ENCODE measurements around the gene DNMT3B. TPM values are rescaled to one million over a fixed set of nuclear protein-coding genes. Genes with fewer than 3 reads are reported as not detected.
"Not testable (repeated sequence)": the region's sequence is repeated elsewhere in the genome, so short reads cannot be mapped to it uniquely, and the experiment has no call there.

DNMT3B gene
- 2.0 TPM for total RNA-seq

DNA sequence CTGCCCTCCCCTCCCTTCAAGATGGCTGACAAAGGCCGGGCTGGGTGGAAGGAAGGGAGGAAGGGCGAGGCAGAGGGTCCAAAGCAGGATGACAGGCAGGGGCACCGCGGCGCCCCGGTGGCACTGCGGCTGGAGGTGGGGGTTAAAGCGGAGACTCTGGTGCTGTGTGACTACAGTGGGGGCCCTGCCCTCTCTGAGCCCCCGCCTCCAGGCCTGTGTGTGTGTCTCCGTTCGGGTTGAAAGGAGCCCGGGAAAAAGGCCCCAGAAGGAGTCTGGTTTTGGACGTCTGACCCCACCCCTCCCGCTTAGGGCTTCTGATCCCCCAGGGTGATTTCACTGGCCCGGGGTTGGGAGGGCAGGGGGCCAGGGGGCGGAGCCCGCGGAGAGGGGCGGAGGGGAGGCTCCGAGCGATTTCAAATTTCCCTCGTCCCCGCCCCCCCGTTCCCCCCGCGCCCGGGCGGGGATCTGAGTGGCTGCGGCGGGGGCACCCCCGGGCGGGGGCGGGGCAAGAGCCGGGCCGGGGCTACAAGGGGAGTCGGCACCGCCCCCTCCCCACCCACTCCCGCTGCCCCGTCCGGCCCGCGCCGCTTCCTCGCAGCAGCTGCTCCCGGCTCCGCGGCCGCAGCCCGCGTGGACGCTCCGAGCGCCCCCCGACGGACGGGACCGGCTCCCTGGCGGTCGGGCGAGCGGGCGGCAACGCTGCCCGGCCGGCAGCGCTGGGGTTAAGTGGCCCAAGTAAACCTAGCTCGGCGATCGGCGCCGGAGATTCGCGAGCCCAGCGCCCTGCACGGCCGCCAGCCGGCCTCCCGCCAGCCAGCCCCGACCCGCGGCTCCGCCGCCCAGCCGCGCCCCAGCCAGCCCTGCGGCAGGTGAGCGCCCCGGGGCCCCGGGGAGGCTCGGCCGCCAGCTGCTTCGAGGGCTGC is at the start of gene DNMT3B:
TSS of gene DNMT3B (plus strand) at position 555 of the 923 bp plus-strand sequence. CDS start 17,939 bp downstream, outside the sequence.
- DNase-seq (ENCODE audit: low spot score), result peak; percentile 61

DNA sequence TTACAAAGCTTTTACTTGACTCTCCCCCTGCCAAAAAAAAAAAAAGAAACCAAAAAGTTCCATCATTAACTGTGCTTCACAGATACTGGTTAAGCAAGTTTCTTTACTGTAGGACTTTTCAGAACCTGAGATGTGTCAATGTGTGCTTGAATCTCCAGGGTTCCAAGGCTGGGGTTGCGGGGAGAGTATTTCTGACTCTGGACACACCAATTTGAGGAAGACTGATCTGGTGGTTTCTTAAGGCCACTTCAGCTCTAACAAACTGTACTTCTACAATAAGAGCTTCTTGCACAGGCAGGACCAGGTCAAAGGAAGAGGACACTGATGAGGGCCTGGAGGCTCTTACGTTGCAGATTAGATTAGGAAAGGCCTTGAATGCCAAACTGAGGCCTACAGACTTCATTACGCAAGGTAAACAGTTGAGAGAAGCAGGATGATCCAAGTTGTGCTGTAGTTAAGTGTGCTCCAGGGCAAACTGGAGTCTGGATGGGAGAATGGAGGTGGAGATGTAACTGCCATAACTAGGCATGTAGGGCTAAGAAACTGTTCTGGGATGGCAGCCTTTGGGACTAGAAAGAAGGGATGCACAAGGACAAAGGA is 43.3 kb upstream of the DNMT3B start:
- DNase-seq (ENCODE audit: low spot score), result no peak

DNA sequence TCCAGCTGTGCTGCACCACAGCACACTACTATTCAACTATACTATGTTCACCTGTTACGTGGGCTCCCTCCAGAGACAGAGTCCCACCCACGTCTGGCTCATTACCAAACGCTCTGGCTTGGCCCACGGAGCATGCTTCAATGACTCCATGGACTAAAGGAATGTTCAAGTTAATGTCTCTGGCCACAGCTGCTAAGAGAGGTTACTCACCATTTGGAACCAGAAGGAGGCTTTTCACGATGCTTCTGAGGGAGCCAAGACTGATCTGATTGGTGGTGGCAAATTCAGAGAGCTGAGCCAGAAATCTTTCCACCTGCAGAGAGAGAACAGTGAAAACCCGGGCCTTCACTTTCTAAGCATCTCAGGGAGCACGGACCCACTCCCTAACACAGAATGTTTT is 34.5 kb upstream of the DNMT3B start:
- DNase-seq (ENCODE audit: low spot score), result no peak

DNA sequence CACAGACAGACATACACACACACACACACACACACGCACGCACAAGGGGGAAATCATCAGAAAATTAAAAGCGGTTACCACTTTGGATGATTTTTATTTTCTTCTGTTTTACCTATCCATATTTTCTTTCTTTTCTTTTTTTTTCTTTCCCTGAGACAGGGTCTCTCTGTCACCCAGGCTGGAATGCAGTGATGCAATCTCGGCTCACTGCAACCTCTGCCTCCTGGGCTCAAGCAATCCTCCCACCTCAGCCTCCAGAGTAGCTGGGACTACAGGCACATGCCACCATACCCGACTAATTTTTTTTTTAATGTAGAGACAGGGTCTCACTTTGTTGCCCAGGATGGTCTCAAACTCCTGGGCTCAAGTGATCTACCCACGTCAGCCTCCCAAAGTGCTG is 33.8 kb upstream of the DNMT3B start:
- not testable (repeated sequence) for DNase-seq (ENCODE audit: low spot score)

DNA sequence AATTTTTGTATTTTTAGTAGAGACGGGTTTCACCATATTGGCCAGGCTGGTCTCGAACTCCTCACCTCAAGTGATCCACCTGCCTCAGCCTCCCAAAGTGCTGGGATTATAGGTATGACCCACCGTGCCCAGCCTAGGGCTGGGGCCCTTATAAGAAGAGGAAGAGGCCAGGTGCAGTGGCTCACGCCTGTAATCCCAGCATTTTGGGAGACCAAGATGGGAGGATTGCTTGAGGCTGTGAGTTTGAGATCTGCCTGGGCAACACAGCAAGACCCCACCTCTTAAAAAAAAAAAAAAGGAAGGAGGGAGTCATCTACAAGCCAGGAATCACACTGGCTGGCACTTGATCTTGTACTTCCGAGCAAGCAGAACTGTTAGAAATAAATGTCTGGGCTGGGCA is 32.9 kb upstream of the DNMT3B start:
- not testable (repeated sequence) for DNase-seq (ENCODE audit: low spot score)

DNA sequence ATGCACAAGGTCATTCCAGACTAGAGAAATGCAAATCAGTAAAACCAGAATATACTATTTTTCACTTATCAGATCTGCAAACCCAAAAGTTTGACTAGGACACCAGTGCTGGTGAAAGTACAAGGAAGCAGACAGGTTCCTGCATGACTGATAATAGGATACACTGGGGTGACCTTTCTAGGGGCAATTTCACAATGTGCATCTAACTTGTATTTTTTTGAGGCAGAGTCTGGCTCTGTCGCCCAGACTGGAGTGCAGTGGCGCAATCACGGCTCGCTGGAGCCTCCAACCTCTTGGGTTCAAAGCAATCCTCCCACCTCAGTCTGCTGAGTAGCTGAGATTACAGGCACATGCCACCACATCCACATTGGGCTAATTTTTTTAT is 30.3 kb upstream of the DNMT3B start:
- no peak for DNase-seq (ENCODE audit: low spot score)

DNA sequence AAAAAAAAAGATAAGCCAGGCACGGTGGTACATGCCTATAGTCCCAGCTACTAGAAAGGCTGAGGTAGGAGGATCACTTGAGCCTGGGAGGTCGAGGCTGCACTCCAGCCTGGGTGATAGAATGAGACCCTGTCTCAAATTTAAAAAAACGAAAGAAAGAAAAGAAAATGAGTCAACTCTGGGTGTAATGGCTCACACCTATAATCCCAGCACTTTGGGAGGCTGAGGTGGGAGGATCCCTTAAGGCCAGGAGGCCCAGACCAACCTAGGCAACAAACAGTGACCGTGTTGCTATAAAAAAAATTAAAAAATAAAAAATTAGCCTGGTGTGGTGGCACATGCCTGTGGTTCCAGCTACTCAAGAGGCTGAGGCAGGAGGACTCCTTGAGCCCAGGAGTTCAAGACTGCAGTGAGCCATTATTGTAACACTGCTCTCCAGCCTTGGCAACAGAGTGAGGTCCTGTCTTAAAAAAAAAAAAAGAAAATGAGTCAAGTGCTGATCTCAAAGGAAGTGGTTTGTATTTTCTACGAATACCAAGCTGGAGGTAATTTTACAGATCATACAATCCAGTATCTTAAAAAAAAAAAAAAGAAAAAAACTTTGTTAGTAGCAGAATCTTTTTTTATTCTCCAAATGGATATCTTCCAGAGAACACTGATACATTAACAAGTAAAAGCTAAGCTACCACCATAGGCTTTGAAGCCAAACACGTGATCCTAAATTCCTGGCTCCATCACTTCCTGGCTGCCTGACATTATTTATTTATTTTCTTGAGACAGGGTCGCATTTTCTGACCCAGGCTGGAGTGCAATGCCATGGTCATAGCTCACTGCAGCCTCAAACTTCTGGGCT is 24.6 kb upstream of the DNMT3B start:
- no peak for DNase-seq (ENCODE audit: low spot score)

DNA sequence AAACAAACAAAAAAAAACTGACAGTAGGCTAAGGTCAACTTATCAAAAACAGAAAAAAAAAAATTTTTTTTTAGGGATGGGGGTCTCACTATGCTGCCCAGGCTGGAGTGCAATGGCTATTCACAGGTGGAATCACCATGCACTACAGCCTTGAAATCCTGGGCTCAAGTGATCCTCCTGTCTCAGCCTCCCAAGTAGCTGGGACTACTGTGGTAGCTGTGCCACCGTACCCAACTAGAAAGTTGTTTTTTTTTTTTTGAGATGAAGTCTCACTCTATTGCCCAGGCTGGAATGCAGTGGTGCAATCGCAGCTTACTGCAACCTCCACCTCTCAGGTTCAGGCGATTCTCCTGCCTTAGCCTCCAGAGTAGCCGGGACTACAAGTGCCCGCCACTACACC is 21.0 kb upstream of the DNMT3B start:
- DNase-seq (ENCODE audit: low spot score), result no peak

DNA sequence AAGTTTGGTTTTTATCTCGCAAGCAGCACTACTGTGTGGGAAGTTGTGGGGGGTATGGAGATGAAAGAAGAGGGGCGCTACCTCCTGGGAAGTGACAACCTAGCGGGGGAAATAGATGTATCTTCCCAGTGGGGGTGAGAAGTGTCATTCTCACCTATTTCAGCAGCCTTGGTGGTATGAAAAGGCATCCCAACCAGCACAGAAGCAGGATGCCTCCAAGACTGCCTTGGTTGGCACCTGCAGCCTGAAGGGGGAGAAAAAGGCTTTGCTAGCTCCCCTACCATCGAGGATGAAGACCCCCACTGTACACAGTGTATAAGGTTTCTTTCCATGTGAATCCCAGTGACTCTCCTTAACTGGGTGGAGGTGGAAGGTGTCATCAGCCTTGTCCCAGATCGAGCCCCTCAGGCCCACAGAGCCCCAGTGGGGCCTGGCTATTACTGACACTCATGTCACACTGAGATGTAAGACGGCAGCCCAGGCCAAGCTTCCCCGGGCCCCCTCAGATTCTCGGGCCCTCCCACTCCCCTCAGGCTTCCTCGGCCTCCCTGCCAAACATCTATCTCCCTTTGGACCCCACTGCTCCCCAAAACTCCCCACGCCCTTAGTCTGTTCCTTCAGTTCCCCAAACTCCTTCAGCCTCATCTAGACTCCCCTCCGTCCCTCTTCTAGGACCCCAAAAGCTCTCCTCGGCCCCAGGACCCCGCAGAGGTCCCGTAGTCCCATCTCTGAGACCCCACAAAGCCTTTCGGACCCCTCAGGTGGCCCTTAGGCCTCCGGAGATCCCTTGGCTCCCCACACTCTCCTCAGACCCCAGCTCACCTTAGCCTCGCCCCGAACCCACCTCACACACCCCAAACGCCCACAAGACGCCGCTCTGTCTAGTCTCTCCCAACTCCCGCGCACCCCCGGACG is 19.6 kb upstream of the DNMT3B start:
- no peak for DNase-seq (ENCODE audit: low spot score)

DNA sequence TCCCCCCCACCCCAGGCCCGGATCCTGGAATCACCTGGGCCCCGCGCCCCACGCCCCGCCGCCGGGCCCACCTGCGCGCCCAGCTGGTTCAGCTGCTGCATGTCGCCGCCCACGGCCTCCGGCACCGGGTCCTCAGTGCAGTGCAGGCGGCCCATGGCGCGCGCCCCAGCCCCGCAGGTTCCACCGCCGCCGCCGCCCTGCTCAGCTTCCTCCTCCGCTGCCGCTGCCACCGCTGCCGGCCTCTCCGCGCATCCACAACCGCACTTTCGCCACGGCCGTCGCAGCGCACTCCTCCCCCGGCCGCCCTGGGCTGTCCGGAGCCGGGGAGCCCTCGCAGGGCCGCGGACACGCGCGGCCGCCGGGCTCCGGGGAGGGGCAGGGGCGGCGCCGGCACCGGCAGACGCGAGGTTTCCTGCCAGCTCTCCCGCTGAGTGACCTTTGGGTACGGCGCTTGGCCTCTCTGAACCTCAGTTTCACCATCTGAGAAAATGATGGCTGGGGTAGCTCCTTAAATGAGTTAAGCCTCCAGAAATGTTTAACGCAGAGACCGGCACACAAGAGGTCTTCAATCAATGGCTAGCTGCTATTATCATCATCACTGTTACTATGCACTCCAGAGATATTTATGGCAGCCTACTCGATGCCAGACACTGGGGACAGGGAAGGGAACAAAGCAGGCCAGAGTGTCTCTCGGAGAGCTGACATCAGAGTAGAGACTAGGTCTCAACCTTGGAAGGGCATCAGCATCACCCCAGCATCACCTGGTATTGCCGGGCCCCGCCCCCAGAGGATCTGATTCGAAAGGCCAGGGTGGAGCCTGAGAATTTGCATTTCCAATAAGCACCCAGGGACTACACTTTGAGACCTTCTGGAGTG is 18.7 kb upstream of the DNMT3B start, which contains the start of gene COMMD7:
TSS of gene COMMD7 (minus strand) at position 231 of the 876 bp plus-strand sequence. CDS start at position 155, 76 bp downstream.
- DNase-seq (ENCODE audit: low spot score), result peak; percentile 49

DNA sequence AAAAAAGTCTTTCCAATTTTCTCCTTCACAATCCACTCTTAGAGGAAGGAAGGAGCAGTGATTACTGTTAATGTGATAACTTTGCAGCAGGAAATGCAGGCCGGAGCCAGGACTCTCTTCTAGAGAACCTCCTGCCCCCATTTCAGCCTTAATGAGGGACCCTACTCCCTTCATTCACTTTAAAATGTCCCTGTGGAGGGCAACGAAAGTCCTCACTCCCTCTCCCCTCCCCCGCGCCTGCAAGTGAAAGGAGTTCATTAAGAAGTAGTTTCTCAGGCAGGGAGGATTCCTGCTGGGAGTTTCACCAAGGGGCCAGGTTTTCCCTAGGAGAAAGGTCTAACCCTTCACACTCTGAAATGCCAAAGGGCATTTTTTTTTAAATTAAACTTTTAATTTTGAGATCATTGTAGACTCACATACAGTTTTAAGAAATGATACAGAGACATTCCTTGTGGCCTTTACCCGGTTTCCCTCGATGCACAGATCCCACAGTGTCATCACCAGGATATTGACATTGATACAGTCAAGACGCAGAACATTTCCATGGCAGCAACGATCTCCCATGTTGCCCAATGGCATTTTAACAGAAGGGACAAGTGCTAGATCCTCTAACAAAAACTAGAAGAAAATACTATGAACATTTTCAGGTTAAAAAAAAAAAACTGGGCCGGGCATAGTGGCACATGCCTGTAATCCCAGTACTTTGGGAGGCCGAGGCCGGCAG is 12.1 kb upstream of the DNMT3B start:
- no peak for DNase-seq (ENCODE audit: low spot score)

DNA sequence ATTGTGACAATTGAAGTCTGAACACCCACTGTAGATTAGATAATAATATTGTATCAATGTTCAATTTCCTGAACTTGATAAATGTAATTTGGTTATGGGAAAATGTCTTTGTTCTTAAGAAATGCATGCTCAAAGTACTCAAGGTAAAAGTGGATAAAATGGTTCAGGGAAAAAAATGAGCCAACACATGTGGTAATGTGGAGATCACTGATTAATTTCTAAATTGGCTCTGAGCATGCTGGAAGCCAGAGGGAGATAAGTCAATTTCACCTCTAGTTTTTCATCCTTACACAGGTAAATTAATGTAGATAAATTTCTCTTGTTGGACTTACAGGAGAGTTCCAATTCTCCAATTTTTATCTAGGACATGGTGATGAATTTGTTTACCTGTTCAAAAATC is 10.9 kb upstream of the DNMT3B start:
- DNase-seq (ENCODE audit: low spot score), result no peak

DNA sequence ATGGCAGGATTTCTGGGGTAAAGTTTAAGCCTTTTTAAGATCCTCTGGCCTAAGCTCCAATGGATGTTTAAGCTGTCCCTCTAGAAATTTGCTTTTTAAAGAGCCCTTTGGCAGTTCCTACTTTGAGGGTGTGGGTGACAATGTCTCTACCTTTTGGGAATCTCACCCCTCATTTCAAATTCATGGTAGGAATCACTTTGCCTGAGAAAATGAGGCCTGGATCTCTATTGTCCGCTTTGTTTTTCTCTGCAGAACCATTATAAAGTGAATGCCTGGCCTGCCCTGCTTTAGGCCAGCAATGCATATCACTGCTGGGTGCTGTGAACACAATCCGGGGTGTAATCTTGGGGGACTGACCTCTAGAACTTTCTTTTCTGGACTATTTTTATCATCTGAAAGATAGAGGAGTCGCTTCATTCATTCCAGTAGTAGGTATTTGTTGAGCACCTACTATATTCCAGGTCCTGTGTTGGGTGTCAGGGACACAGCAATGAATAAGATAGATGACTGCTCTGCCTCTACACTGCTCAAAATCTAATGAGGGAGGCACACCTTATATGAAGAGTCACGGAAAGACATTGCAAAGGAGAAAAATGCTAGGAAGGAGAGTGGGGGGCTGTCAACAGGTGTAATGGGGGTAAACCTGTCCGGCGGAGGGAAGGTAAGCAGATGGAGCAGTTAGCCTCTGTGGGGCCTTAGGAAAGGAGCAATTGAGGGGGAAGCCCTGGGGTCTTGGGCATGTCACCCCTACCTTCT is 10.3 kb upstream of the DNMT3B start:
- no peak for DNase-seq (ENCODE audit: low spot score)

DNA sequence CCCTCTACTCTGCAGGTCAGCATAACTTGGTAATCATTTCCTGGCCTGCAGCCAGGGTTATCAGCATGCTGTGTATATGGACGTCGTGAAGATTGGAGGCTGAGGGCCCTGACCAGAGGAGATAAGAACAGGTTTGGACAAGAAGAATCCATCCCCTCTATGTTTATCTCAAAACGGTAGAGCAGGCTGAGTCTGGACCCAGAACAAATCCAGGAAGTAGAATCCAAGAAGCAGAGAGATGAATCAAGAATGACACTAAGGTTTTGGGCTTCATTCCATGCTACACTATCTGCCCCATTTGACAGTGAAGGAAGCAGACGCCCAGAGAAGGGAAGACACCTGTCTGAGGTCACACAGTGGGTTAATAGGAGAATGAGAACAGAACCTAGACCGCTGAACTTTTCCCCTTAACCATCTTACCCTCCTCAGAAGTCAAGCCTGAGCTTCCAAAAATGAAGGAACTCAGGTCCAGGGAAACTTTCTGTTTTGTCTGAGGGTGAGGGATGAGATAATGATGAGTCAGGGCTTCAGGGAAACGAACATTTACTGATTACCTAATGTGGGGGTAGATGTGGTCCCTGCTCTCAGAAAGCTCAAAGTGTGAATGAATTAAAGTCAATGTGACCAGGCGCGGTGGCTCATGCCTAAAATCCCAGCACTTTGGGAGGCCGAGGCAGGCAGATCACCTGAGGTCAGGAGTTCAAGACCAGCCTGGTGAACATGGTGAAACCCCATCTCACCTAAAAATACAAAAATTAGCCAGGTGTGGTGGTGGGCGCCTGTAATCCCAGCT is 9.5 kb upstream of the DNMT3B start:
- DNase-seq (ENCODE audit: low spot score), result no peak

DNA sequence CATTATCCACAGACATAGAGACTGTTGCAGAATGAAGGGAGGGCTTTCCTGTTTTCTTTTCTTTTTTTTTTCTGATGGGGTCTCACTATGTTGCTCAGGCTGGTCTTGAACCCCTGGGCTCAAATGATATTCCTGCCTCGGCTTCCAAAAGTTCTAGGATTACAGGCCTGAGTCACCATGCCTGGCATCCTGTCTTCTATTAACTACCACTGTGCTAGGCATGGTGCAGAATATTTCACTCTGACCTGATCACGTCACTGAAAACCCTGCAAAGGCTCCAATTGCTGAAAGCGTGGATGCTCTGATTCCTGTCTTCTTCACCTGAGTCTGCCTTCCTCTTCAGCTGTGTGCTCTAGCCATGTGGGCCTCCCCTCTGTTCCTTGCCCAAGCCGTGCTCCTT is 8.5 kb upstream of the DNMT3B start:
- DNase-seq (ENCODE audit: low spot score), result no peak

DNA sequence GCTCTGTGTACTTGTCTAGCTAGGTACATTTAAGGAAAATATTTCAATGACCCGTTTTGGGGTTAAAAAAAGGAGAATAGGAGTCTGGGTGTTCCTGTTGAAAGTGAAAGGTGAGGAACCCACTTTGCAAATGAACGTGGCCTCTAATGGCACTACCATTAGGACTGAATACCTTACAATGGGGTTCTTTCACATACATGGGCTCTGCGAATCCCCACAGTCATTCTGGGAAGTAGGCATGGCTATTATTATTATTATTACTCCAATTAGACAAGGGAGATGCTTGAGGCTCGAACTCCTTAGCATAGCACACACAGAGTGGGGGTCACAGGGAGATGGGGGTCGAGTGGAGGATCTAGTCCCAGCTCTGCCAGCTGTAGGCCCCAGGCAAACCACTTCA is 6.0 kb upstream of the DNMT3B start:
- DNase-seq (ENCODE audit: low spot score), result no peak

DNA sequence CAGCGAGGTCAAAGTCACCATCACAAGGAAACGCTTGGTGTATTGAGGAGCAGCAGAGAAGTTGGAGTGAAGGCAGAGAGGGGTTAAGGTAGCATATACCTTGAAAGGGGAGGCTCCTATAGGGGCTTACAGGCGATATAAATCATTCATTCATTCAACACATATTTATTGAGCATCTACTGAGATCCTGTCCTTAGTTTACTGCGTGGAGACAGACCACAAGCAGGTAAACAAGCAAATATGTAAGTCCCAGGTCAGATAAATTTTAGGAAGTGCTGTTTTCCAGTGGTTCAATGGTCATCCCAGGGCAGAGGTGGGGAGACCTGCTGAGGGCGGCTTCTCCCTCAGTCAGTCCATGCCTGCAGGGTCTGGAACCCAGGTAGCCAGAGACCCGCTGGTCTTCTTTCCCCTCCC is 761 bp upstream of the DNMT3B start:
- no peak for DNase-seq (ENCODE audit: low spot score)

DNA sequence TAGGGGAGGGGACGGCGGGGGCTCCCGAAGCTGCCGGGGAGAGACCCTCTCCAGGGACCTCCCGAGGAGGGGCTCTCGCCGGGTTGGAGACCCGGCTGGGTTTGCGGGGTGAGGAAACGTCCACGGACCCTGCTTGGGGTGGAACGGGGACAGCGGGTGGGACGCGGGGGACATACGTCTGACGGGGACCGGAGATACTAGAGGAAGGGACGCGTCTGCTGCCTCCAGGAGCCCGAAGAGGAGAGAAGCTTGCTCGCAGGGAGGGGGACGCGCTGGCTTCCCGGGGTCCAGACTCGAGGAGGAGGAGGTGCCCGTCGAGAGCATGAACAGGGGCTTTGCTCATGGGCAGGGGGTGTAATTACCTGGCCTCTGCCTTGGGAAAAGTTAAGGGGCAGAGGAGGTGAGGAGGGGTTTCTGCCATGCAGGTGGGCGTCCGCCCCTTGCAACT is 593 bp downstream of the DNMT3B start:
- DNase-seq (ENCODE audit: low spot score), result no peak
